HG03135 (cell line): ENCODE data around the gene BLTP1.
A peak's percentile ranks its signal among the peaks of the same experiment; 100 is the strongest.
"Not testable (repeated sequence)": the region's sequence is repeated elsewhere in the genome, so short reads cannot be mapped to it uniquely, and the experiment has no call there.

Source experiments
- ATAC-seq: cut with Tn5 transposase; IDR thresholded peaks from one replicate; pipeline ENCODE4 v1.9.1; 2021; ENCODE audit warnings: mild to moderate bottlenecking, moderate library complexity; ENCODE audit not compliant: unreplicated experiment

BLTP1 gene

DNA sequence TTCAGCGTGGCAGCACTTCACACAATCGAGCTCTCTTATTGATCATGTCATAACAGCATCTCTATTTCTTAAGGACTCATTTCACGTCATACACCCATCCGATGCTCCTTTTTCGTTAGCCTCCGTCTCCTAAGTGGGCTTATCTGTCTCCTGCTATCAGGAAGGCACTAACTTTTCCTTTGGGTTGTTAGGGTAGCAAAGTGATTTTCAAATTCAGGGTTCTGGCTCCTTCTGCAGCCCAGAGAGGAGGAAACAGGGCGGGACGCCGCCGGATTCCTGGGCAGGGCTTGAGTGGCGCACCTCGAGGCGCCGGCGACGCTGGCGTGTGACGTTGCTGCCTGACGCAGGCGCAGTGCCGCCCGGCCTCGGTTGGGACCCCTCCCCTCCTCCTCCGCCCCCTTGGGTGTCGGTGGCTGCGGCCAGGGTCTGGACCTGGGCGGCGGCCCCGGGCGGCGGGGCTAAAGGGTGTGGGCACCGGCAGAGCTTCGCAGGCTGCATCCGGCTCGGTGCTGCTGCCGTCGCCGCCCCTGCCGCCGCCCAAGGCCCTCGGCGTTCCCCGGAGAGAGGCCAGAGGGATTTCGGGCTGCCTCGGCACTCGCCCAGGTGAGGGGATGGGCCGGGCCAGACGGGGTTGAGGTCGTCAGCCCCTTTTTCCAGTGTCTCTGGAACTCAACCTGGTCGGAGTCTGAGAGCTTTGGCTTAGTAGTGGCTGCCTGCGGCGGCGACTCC, at the start of gene BLTP1:
Gene BLTP1, plus strand, starts transcription at position 350 of the 729 bp plus-strand sequence. CDS start 18,317 bp downstream, outside the sequence.
- peak; percentile 96 for ATAC-seq

DNA sequence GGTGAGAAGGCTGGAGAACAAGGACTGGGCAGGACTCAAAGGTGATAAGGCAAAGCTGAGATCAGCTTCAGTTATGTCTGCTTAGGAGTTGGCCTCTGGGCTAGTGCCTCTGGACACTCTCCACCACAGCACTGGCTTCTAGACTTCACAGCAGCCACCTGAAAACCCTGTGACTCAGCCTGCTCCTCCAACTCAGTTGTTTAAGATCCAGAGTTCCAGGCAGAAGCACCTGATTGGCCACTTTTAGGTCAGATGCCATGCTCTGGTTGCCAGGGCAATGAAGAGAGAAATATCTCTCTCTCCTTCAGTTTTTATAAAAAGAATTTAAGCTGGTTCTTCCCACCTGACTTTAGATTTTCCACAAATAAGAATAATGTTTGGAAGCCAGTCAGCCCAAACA, 47.9 kb upstream of the BLTP1 start:
- no peak for ATAC-seq

GRCh38 chr4:122107680-122108079, 44.5 kb upstream of the BLTP1 start:
- ATAC-seq = no peak

- not testable (repeated sequence) for ATAC-seq
These were observed 41.8 kb upstream of the BLTP1 start for GRCh38 chr4:122110304-122110703.

DNA sequence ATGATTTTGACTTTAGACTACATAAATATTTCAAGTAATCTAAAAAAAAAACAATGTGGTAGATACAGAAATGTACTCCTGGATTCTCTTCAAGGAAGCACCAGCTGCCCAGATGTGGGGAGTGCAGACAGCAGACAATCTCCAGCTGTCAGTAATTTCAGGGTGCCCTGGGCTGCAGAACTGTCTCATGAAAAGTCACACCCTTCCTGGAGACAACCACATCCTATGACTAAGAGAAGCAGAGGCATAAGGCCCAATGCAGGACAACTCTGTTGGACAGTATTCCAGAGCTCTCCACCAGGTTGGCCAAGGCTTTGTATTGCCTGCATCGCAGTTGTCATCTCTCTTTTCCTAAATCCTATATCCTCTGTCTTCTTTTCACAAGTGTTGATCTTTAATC, 34.4 kb upstream of the BLTP1 start:
- no peak for ATAC-seq

- ATAC-seq = no peak
These were observed 33.9 kb upstream of the BLTP1 start for GRCh38 chr4:122118243-122118642.

DNA sequence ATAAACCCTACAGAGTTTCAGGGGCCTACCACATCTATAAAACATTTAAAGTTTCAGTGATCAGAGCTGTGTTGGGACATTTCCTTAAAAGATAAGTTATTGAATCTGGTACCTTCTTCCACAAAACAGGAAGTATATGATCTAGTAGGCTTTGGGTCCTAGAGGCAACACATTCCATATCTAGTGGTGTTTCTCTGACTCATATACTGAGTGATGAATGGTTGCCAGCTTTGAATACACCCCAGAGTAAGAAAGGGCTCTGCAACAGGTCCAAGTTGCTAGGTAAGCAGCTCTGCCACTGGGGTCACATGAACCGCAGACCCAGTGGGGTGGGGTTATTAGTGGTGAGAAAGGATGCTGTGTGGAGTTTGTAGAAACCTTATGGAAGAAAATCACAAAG, 32.4 kb upstream of the BLTP1 start:
- ATAC-seq = no peak

DNA sequence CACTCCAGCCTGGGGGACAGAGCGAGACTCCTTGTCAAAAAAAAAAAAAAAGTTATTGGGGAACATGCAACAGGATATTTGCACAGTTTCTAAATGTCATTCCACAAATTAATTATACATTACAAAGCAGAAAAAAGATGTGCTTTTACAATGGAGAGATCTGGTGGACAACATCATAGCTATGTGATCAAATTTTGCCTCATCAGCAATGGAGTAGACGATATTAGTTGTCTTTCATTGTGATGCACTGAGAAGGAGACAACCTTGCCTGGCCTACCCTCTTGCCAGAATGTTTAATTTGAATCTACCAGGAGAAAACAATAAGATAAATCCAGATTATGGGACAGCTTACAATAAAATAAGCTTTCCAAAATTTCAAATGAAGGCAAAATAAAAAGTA, 30.5 kb upstream of the BLTP1 start:
- no peak for ATAC-seq

DNA sequence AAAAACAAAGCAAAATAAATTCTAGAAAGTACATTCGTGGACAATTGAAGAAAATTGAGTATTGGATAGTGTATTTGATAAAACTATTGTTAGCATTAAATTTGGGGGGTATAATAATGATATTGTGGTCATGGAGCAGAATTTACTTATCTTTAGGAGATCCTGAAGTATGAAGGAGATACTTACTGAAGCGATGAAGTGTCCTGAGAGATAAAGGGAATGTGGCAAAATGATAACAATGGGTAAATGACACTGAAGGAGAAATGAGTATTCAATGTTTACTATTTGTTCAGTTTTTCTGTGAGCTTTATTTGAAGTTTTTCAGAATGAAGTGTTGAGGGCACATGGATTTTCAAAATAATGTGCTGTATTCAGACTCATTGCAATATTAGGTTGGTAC, 30.0 kb upstream of the BLTP1 start:
- ATAC-seq = no peak

DNA sequence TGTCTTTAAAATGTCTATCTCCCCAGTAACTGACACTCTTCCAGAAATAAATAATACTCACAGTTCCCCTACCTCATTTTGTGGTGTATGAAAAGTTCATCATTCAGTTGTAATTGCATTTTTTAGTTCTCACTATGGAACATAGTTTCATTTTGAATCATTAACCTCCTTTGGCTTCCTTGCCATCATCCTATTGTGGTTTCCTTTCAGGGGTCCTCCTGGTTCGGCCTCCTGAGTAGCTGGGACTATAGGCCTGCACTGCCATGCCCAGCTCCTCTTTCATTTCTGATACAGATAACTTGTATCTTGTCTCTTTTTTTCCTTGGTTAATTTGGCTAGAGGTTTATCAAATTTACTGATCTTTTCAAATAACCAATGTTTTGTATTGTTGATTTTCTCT, 23.1 kb upstream of the BLTP1 start:
- ATAC-seq = no peak

GRCh38 chr4:122131562-122132157, 20.5 kb upstream of the BLTP1 start:
- ATAC-seq = peak; percentile 73

DNA sequence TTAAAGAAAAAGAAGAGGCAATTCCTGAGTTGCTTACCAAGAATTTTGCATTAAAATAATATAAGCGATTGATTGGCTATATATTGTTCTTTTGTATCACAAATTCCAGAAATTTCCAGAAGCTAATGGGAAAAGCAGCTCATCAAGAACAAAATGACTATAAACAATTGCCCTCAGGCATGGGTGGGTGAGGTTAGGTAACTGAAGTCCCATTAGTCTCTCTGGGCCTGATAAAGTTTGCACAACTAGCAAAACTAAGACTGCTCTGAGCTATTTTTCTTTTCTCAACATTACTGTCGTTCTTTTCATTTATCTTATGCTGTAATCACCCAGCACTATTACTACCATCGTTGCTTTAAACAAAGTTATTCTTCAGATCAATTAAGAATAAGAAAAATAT, 19.2 kb upstream of the BLTP1 start:
- no peak for ATAC-seq

- ATAC-seq = no peak
These were observed 13.0 kb upstream of the BLTP1 start for GRCh38 chr4:122139139-122139538.

- no peak for ATAC-seq
These were observed 11.3 kb upstream of the BLTP1 start for GRCh38 chr4:122140834-122141233.

GRCh38 chr4:122142687-122143086, 9.4 kb upstream of the BLTP1 start:
- no peak for ATAC-seq

- ATAC-seq = no peak
These were observed 5.5 kb upstream of the BLTP1 start for GRCh38 chr4:122146652-122147051.

DNA sequence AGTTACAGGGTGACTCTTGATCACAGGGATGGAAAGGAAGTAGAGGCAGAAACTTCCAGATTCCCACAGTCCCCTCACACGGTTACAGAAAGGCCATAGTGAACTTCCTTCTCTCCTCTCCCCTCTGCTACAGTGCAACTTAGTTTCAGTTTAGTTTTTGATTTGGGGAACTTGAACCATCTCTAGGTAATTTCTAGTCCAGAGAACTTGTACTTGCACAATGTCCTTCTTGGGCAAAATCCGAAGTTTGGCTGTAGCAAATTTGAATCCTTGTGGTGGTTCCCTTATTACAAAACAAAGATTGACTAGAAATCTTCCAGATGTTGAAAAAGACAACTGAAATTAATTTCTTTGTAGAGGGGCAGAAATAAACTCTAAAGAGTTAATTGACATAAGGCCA, 1.2 kb upstream of the BLTP1 start:
- no peak for ATAC-seq

DNA sequence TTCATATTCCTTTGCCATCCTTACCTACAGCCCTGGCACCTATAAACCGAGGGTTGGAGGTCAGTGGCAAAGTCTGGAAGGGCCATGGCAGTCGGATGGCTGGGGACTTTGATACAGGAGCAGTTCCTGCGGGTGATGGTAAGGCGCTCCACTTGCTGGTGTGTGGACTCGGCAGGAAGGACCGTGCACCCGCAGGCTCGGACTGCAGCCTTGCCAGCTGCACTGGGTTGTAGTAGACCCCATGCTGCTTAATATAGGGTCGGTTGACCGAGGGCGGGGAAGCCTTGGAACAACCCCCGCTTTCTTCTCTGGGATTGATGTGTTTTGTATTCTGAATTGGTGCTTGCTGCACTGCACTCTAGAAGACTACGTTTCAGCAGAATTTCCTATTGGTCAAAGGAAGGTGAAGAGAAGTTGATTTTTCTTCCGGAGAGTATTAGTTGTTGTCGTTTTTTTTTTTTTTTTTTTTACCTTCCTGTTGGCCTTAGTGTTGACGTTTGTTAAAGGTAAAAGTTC, 638 bp downstream of the BLTP1 start:
- peak; percentile 53 for ATAC-seq

GRCh38 chr4:122156819-122157218, 4.7 kb downstream of the BLTP1 start:
- ATAC-seq = no peak

DNA sequence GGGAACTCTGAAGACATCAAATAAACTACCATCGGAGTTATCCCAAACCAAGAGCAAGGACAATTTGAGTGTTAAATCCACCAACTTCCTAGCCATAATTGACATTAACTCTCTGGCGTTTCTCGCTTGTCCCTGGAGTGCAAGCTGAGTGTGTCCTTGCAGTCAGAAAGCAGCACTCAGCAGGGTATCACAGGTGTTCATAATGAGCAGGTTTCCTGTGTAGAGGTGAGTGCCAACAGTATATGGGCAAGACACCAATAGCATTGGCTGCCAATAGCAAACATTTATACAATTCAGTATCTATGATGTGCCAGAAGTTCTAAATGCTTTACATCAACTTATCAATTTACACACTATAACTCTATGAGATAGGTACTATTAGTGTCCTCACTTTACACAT, 11.2 kb downstream of the BLTP1 start:
- ATAC-seq = no peak

GRCh38 chr4:122163767-122164166, 11.6 kb downstream of the BLTP1 start:
- ATAC-seq = no peak

- ATAC-seq = no peak
These were observed 15.2 kb downstream of the BLTP1 start for GRCh38 chr4:122167369-122167768.

- no peak for ATAC-seq
These were observed 18.6 kb downstream of the BLTP1 start for GRCh38 chr4:122170775-122171174.
